ENCODE results near the gene ESRRB. TPM values are rescaled to one million over a fixed set of nuclear protein-coding genes. Genes with fewer than 3 reads are reported as not detected.

ESRRB gene
- total RNA-seq, 1 donor from 2014 or later = 0.17 TPM

GRCh38 chr14:76413962-76414600 is 38.1 kb downstream of the ESRRB start:
- TF ChIP-seq CTCF (conservative IDR thresholded peaks at IDR 0.05; ENCODE audit: low read depth, low read length) = no peak
- no peak overlapping the region for H3K4me3 ChIP-seq (ENCODE audit: low read depth, low read length)
- no peak for DNase-seq (ENCODE audit: low read depth)

GRCh38 chr14:76419399-76419798 is 43.5 kb downstream of the ESRRB start:
- no peak for TF ChIP-seq CTCF (conservative IDR thresholded peaks at IDR 0.05; ENCODE audit: low read depth, low read length)
- no peak for DNase-seq (ENCODE audit: low read depth)
- H3K4me3 ChIP-seq (ENCODE audit: low read depth, low read length) = no peak overlapping the region

GRCh38 chr14:76420827-76421226 is 44.9 kb downstream of the ESRRB start:
- no peak for TF ChIP-seq CTCF (conservative IDR thresholded peaks at IDR 0.05; ENCODE audit: low read depth, low read length)
- DNase-seq (ENCODE audit: low read depth) = no peak
- H3K4me3 ChIP-seq (ENCODE audit: low read depth, low read length) = no peak overlapping the region

GRCh38 chr14:76421662-76422061 is 45.7 kb downstream of the ESRRB start:
- TF ChIP-seq CTCF (conservative IDR thresholded peaks at IDR 0.05; ENCODE audit: low read depth, low read length) = no peak
- H3K4me3 ChIP-seq (ENCODE audit: low read depth, low read length) = no peak overlapping the region
- DNase-seq (ENCODE audit: low read depth) = no peak

- H3K4me3 ChIP-seq (ENCODE audit: low read depth, low read length) = no peak overlapping the region
- TF ChIP-seq CTCF (conservative IDR thresholded peaks at IDR 0.05; ENCODE audit: low read depth, low read length) = no peak
- no peak for DNase-seq (ENCODE audit: low read depth)
These were observed 46.7 kb downstream of the ESRRB start for GRCh38 chr14:76422662-76423061.

- H3K4me3 ChIP-seq (ENCODE audit: low read depth, low read length) = no peak overlapping the region
- TF ChIP-seq CTCF (conservative IDR thresholded peaks at IDR 0.05; ENCODE audit: low read depth, low read length) = no peak
- DNase-seq (ENCODE audit: low read depth) = no peak
These were observed 47.6 kb downstream of the ESRRB start for GRCh38 chr14:76423534-76423933.

- no peak for DNase-seq (ENCODE audit: low read depth)
- TF ChIP-seq CTCF (conservative IDR thresholded peaks at IDR 0.05; ENCODE audit: low read depth, low read length) = peak; percentile 8
- H3K4me3 ChIP-seq (ENCODE audit: low read depth, low read length) = no peak overlapping the region
These were observed 48.4 kb downstream of the ESRRB start for GRCh38 chr14:76424359-76424758.
